Common myeloid progenitor, CD34-positive (primary cell): ENCODE measurements around the gene BANP.
"Not testable (repeated sequence)": the region's sequence is repeated elsewhere in the genome, so short reads cannot be mapped to it uniquely, and the experiment has no call there.

Experiments
- CTCF ChIA-PET: fragments of 350-600 bp; sonication (Branson Sonifier 250); formaldehyde crosslinking; loops from one replicate; lab custom pipeline; 2021; ENCODE audit warnings: antibody characterized with exemption; lab: Charles Lee
- POLR2A ChIA-PET: fragments of 350-600 bp; sonication (Branson Sonifier 250); formaldehyde crosslinking; loops from one replicate; lab custom pipeline; 2021; ENCODE audit warnings: antibody characterized with exemption; lab: Charles Lee
- DNase-seq, 3 donors: peaks; one replicate each; pipeline versions ENCODE4 v3.0.0 to v3.0.0-alpha.2; 2013
- H3K27ac ChIP-seq, 2 experiments: 1 replicate in 1 of 2; 2 replicates in 1 of 2; pipeline ENCODE4 v1.7.0; 2013; ENCODE audit warnings: inconsistent platforms in 2 of 2, low read length in 2 of 2, mild to moderate bottlenecking in 2 of 2, low read depth in 1 of 2, moderate library complexity in 1 of 2; ENCODE audit not compliant: severe bottlenecking in 2 of 2, insufficient read depth in 1 of 2, poor library complexity in 1 of 2
- H3K27me3 ChIP-seq, 5 experiments: replicated peaks in 2 of 5; 1 replicate in 3 of 5; 2 replicates in 2 of 5; pipeline versions ENCODE4 v1.6.1 to v1.7.0; 2013; ENCODE audit warnings: low read length in 4 of 5, mild to moderate bottlenecking in 2 of 5, moderate library complexity in 2 of 5, inconsistent platforms in 1 of 5; ENCODE audit not compliant: insufficient read depth in 5 of 5, control insufficient read depth in 4 of 5
- H3K36me3 ChIP-seq, 4 experiments: 1 replicate in 2 of 4; 2 replicates in 2 of 4; pipeline versions ENCODE4 v1.6.1 to v1.7.0; 2013; ENCODE audit warnings: low read length in 3 of 4, control low read depth in 1 of 4, mild to moderate bottlenecking in 1 of 4; ENCODE audit not compliant: control insufficient read depth in 4 of 4, insufficient read depth in 4 of 4
- H3K4me1 ChIP-seq, 4 experiments: 1 replicate in 3 of 4; 2 replicates in 1 of 4; pipeline versions ENCODE4 v1.6.1 to v1.7.1; 2013; ENCODE audit warnings: low read length in 3 of 4, mild to moderate bottlenecking in 3 of 4, control low read depth in 1 of 4, inconsistent platforms in 1 of 4, moderate library complexity in 1 of 4; ENCODE audit not compliant: control insufficient read depth in 4 of 4, insufficient read depth in 4 of 4; ENCODE audit errors: control extremely low read depth in 1 of 4
- H3K4me3 ChIP-seq, 7 experiments: 1 replicate in 4 of 7; 2 replicates in 3 of 7; pipeline versions ENCODE4 v1.5.1 to v1.7.0; 2013; ENCODE audit warnings: mild to moderate bottlenecking in 7 of 7, low read length in 6 of 7, moderate library complexity in 6 of 7, inconsistent platforms in 2 of 7, low read depth in 2 of 7, control low read depth in 1 of 7; ENCODE audit not compliant: insufficient read depth in 4 of 7, control insufficient read depth in 1 of 7; ENCODE audit errors: extremely low read depth in 1 of 7
- H3K9me3 ChIP-seq, 5 experiments: 1 replicate in 4 of 5; 2 replicates in 1 of 5; pipeline versions ENCODE4 v1.6.1 to v1.7.1; 2013; ENCODE audit warnings: low read length in 4 of 5, mild to moderate bottlenecking in 2 of 5, inconsistent platforms in 1 of 5, low read depth in 1 of 5, moderate library complexity in 1 of 5; ENCODE audit not compliant: control insufficient read depth in 4 of 5, insufficient read depth in 2 of 5; ENCODE audit errors: control extremely low read depth in 1 of 5
- WGBS: methylation state at CpG from one replicate; pipeline ENCODE4 v1.1.5; 2013; ENCODE audit not compliant: insufficient coverage; 5-methylcytosine and 5-hydroxymethylcytosine counted together

BANP gene

DNA sequence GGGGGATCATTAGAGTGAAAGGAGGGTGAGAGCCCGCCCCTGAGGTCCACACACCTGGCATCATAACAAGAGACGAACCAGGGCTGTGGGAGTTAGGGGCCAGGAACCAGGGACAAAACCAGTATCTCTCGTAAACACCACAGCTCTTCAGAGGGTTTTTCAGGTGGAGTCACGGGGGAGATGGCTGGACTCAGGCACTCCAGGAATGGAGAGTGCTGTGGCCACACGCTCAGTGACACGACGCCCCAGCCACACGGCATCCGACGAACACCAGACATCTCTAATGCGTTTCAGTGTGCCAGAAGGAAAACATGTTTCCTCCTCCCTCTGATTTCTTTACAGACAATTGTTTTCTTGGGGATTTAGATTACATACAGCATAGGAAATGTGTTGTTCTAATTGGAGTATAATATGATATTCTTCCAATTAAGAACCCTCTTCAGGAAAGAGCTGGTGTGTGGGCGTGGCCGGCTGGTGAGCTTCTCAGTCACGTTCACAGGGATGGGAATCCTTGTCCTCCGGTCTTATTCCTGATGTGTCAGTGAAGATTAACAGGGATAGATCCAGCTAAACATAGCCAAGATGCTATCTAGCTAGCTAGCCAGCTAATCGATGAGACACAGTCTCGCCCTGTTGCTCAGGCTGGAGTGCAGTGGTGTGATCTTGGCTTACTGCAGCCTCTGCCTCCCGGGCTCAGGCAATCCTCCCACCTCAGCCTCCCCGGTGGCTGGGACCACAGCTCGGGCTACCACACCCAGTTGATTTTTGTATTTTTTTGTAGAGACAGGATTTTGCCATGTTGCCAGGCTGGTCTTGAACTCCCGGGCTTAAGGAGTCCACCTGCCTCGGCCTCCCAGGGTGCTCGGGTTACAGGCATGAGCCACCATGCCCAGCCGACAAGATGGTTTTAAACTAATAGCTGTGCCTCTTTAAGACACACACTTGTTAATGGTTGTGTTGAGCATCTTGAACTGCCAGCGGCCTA is 98.6 kb downstream of the BANP start:
- CTCF ChIA-PET = no interaction called here
- Histone ChIP-seq H3K4me1 (no peaks in the 10 kb centered on the region), H3K4me3 (no peak overlapping the region), H3K27ac (no peak overlapping the region), H3K27me3 (no peaks in the 10 kb centered on the region), H3K9me3 (no peaks in the 10 kb centered on the region), H3K36me3 (peaks cover 9 to 61% (median 31%) of the 10 kb centered on the region in 4 experiments)
- POLR2A ChIA-PET = no interaction called here
- 94% methylated on average over 25 of the region's 25 CpGs for WGBS
- DNase-seq = no peak

DNA sequence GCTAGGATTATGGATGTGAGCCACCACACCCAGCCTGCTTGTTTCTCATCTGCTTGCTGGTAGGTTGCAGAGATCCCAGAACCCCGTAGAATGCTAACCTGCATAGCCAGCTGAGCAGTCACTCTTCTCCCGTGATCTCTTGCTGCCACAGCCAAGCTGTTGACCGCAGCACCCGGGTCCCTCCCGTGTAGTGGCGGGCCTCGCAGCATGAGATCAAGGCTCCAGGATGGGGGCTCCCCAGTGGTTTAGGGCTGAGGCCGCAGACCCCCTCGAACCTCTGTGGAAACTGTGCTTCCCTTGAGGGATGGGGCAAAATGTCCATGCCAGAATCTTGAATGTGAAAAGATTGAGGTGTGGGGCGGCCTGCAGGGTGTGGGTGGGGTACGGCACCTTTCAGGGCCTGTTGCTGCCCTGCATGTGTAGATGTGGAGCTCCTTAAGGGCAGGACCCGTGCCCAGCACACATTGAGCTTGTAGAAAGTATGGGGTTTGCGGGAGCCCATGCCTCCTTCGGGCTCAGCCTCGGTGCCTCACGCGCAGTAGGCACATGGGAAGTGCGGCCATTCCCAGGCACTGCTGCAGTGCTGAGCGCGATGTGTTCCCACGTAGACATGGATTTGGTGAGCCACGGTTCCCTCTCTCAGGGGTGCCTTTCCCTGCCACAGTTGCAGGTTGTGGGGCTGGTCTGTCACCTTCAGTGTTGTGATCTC is 99.9 kb downstream of the BANP start:
- H3K4me1 ChIP-seq = no peaks in the 10 kb centered on the region
- 97% methylated on average over 18 of the region's 22 CpGs for WGBS
- no peaks in the 10 kb centered on the region for H3K27me3 ChIP-seq
- ChIA-PET POLR2A (no interaction called here), CTCF (no interaction called here)
- DNase-seq = no peak
- H3K4me3 ChIP-seq = no peak overlapping the region
- no peaks in the 10 kb centered on the region for H3K9me3 ChIP-seq
- no peak overlapping the region for H3K27ac ChIP-seq
- peaks cover 9 to 60% (median 31%) of the 10 kb centered on the region in 4 experiments for H3K36me3 ChIP-seq

DNA sequence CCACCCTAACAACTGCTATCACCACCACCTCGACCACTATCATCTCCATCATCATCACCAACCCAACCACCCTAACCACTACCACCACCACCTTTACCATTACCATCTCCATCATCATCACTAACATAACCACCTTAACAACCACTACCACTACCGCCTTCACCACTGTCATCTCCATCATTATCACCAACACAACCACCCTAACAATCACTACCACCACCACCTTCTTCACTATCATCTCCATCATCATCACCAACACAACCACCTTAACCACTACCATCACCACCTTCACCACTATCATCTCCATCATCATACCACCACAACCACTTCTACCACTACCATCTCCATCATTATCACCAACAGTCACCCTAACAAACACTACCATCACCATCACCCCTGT is 101.4 kb downstream of the BANP start:
- Histone ChIP-seq H3K27ac (no peak overlapping the region), H3K9me3 (no peaks in the 10 kb centered on the region), H3K4me1 (no peaks in the 10 kb centered on the region), H3K27me3 (no peaks in the 10 kb centered on the region), H3K4me3 (no peak overlapping the region), H3K36me3 (peaks cover 8 to 60% (median 34%) of the 10 kb centered on the region in 4 experiments)
- no peak for DNase-seq
- 67% methylated on average over 2 of the region's 2 CpGs for WGBS
- ChIA-PET CTCF (no interaction called here), POLR2A (no interaction called here)

- H3K9me3 ChIP-seq, H3K4me1 ChIP-seq, H3K27me3 ChIP-seq, CTCF ChIA-PET, DNase-seq, H3K27ac ChIP-seq, H3K4me3 ChIP-seq, POLR2A ChIA-PET: not testable (repeated sequence)
- peaks cover 7 to 61% (median 31%) of the 10 kb centered on the region in 4 experiments for H3K36me3 ChIP-seq
- WGBS = no CpG with 5 or more reads among the region's 1 CpG
Observed at GRCh38 chr16:88053479-88053878, 102.2 kb downstream of the BANP start.

DNA sequence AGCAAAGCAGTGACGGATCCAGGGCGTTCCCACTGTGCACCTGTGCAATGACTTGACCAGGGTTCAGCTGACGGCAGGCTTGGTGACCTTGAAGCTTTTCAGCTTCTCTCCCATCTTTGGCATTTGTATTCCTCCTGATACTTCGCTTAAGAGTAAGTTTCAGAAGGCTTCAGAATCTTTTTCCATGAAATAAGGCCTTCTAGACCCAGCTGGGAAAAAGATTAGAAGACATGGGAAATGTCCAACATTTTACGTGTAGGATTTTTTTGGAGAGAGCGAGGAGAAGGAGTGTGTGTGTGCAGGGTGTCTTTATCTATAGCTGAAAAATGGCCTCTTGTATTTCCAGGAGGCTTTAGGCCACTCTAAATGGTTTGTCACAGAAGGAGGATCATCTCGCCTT is 104.1 kb downstream of the BANP start:
- Histone ChIP-seq H3K4me1 (no peaks in the 10 kb centered on the region), H3K9me3 (no peaks in the 10 kb centered on the region), H3K4me3 (no peak overlapping the region), H3K36me3 (peaks cover 5 to 57% (median 30%) of the 10 kb centered on the region in 4 experiments), H3K27me3 (no peaks in the 10 kb centered on the region), H3K27ac (no peak overlapping the region)
- no peak for DNase-seq
- 100% methylated on average over 3 of the region's 7 CpGs for WGBS
- ChIA-PET CTCF (no interaction called here), POLR2A (no interaction called here)

- Histone ChIP-seq H3K36me3 (peaks cover 5 to 55% (median 30%) of the 10 kb centered on the region in 4 experiments), H3K4me3 (no peak overlapping the region), H3K27ac (no peak overlapping the region), H3K27me3 (no peaks in the 10 kb centered on the region), H3K4me1 (no peaks in the 10 kb centered on the region), H3K9me3 (no peaks in the 10 kb centered on the region)
- 85% methylated on average over 4 of the region's 4 CpGs for WGBS
- DNase-seq = no peak
- CTCF ChIA-PET = no interaction called here
- POLR2A ChIA-PET = no interaction called here
Observed at GRCh38 chr16:88056212-88056611, 105.0 kb downstream of the BANP start.

DNA sequence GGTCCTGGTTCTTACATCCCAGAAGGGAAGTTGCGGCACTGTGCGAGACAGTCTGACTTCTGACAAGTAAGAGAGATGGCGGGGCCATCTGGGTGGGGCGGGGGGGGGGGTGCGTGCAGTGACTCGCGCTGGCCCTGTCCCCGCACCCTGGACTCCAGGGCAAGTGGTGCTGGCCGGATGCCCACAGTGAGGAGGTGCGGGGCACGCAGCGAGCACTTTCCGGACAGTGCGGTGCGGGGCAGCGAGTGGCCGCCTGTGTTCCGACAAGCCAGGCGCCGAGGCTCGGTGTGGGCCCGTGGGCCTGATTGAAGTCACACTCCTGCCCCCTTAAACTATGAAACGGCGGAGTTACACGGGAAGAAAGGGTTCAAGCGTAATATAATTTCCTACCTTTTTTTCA is 106.4 kb downstream of the BANP start:
- WGBS = 97% methylated on average over 26 of the region's 26 CpGs
- no peaks in the 10 kb centered on the region for H3K27me3 ChIP-seq
- H3K4me1 ChIP-seq = no peaks in the 10 kb centered on the region
- H3K36me3 ChIP-seq = peaks cover 4 to 51% (median 22%) of the 10 kb centered on the region in 4 experiments
- H3K27ac ChIP-seq = no peak overlapping the region
- DNase-seq = no peak
- ChIA-PET CTCF (no interaction called here), POLR2A (no interaction called here)
- H3K4me3 ChIP-seq = no peak overlapping the region
- H3K9me3 ChIP-seq = no peaks in the 10 kb centered on the region
